K562 (cell line): Measurements from ENCODE around the gene NABP1.

Source experiments
- GATAD2A ChIP-seq: fragments of 450-650 bp; IDR thresholded peaks from 2 replicates; pipeline ENCODE4 v1.6.1; 2017
- NFYB ChIP-seq: IDR thresholded peaks from 2 replicates; pipeline ENCODE4 v1.6.1; 2011; ENCODE audit warnings: mild to moderate bottlenecking, moderate library complexity; ENCODE audit not compliant: insufficient read length; ENCODE audit errors: extremely low read depth
- POLR2A ChIP-seq: fragments of 450-650 bp; conservative IDR thresholded peaks from 2 replicates; pipeline ENCODE4 v1.6.1; 2016
- TEAD2 ChIP-seq: fragments of 450-650 bp; IDR thresholded peaks from 2 replicates; pipeline ENCODE4 v1.6.1; 2016; ENCODE audit warnings: missing genetic modification characterization, control low read depth, missing compliant biosample characterization
- USF2 ChIP-seq: sonication (generic); formaldehyde crosslinking; IDR thresholded peaks from 2 replicates; pipeline ENCODE4 v1.5.0; 2020; ENCODE audit warnings: missing genetic modification reagents
- ZBED1 ChIP-seq: IDR thresholded peaks from 2 replicates; pipeline ENCODE4 v1.6.1; 2014
- ZBTB8A ChIP-seq: fragments of 450-650 bp; IDR thresholded peaks from 2 replicates; pipeline ENCODE4 v1.6.1; 2018; ENCODE audit warnings: mild to moderate bottlenecking, moderate library complexity; ENCODE audit not compliant: partially characterized antibody
- ZZZ3 ChIP-seq: fragments of 450-650 bp; IDR thresholded peaks from 2 replicates; pipeline ENCODE4 v1.6.1; 2016; ENCODE audit warnings: antibody characterized with exemption, mild to moderate bottlenecking, moderate library complexity

- no peak for TF ChIP-seq POLR2A
- no peak for TF ChIP-seq TEAD2
- TF ChIP-seq ZBED1: no peak
- TF ChIP-seq ZZZ3: no peak
- no peak for TF ChIP-seq ZBTB8A
- TF ChIP-seq GATAD2A: no peak
- no peak for TF ChIP-seq NFYB
- TF ChIP-seq USF2 (CRISPR knock-in tag): no peak
Observed at GRCh38 chr2:191629976-191630712, 47.8 kb upstream of the NABP1 start.
